CD4-positive, alpha-beta T cell (primary cell): ENCODE measurements around the gene PTX4. TPM values are rescaled to one million over a fixed set of nuclear protein-coding genes. Genes with fewer than 3 reads are reported as not detected.

Experiments used
- ATAC-seq: fragments of 200-7000 bp; cut with Tn5 transposase; one replicate; pipeline ENCODE4 v1.10.0; 2022; ENCODE audit warnings: mild to moderate bottlenecking; ENCODE audit not compliant: poor library complexity
- CTCF ChIA-PET: fragments of 350-600 bp; sonication (Branson Sonifier 250); formaldehyde crosslinking; loops from one replicate; lab custom pipeline; 2021; ENCODE audit warnings: antibody characterized with exemption, inconsistent platforms; lab: Charles Lee
- POLR2A ChIA-PET: fragments of 350-600 bp; sonication (Branson Sonifier 250); formaldehyde crosslinking; loops from one replicate; lab custom pipeline; 2021; ENCODE audit warnings: antibody characterized with exemption, inconsistent platforms; lab: Charles Lee
- DNase-seq, 14 experiments: peaks; one replicate each; pipeline ENCODE4 v3.0.0-alpha.2; 2013 to 2020; ENCODE audit warnings: mixed read lengths in 2 of 14
- H3K27ac ChIP-seq, 2 donors: one replicate each; pipeline versions ENCODE4 v1.5.1 to v1.7.0; 2013; ENCODE audit warnings: low read length in 2 of 2, low read depth in 1 of 2, mild to moderate bottlenecking in 1 of 2
- H3K27me3 ChIP-seq, 2 experiments: 1 replicate in 1 of 2; 2 replicates in 1 of 2; pipeline versions ENCODE4 v1.6.1 to v1.7.0; 2013; ENCODE audit warnings: low read length in 2 of 2, control low read depth in 1 of 2, mild to moderate bottlenecking in 1 of 2, moderate library complexity in 1 of 2; ENCODE audit not compliant: insufficient read depth in 2 of 2, control insufficient read depth in 1 of 2
- H3K36me3 ChIP-seq: one replicate; pipeline ENCODE4 v1.6.1; 2013; ENCODE audit warnings: low read length, control low read depth; ENCODE audit not compliant: insufficient read depth
- H3K4me1 ChIP-seq: one replicate; pipeline ENCODE4 v1.6.1; 2013; ENCODE audit warnings: low read length, control low read depth; ENCODE audit not compliant: insufficient read depth
- H3K4me3 ChIP-seq: one replicate; pipeline ENCODE4 v1.5.1; 2013; ENCODE audit warnings: mild to moderate bottlenecking, low read length, moderate library complexity
- H3K9me3 ChIP-seq, 2 experiments: 1 replicate in 1 of 2; 2 replicates in 1 of 2; pipeline versions ENCODE4 v1.6.1 to v1.7.0; 2013; ENCODE audit warnings: low read length in 2 of 2, mild to moderate bottlenecking in 2 of 2, control low read depth in 1 of 2, moderate library complexity in 1 of 2; ENCODE audit not compliant: control insufficient read depth in 1 of 2, insufficient read depth in 1 of 2
- H3K27ac Mint-ChIP-seq: one replicate; pipeline ENCODE4 v1.8.0; 2020; ENCODE audit warnings: mixed read lengths
- H3K27me3 Mint-ChIP-seq: one replicate; pipeline ENCODE4 v1.8.0; 2021; ENCODE audit warnings: mixed read lengths
- H3K36me3 Mint-ChIP-seq: one replicate; pipeline ENCODE4 v1.8.0; 2021; ENCODE audit warnings: low read depth, mixed read lengths
- H3K4me1 Mint-ChIP-seq: one replicate; pipeline ENCODE4 v1.8.0; 2021; ENCODE audit warnings: low read depth, mixed read lengths
- H3K4me3 Mint-ChIP-seq: one replicate; pipeline ENCODE4 v1.8.0; 2020; ENCODE audit warnings: mild to moderate bottlenecking, mixed read lengths
- H3K9me3 Mint-ChIP-seq: one replicate; pipeline ENCODE4 v1.8.0; 2020; ENCODE audit warnings: mixed read lengths
- intact Hi-C, 2 experiments: fragments of 100-400 bp; cut with DNase I in 1 of 2; cut with micrococcal nuclease in 1 of 2; formaldehyde crosslinking; loops; one replicate each; pipeline versions ENCODE4 v1.15.1 to v1.9.0; 2023 to 2025; cut with DNase I, micrococcal nuclease
- total RNA-seq, 174 experiments: library from RNA in 2 of 174; stranded (reverse) in 2 of 174; gene quantifications; one replicate each; pipeline ENCODE4 v1.2.3 and lab custom pipeline; 2021 to 2026
- TF ChIP-seq, protein P1 (sequence below): fragments of 200-600 bp; IDR thresholded peaks from one replicate; pipeline ENCODE4 v1.8.0; 2022; ENCODE audit warnings: antibody characterized with exemption, mild to moderate bottlenecking

The PTX4 gene
- total RNA-seq, 2 experiments from 2014 or later, result not detected

GRCh38 chr16:1509307-1510221 lies 20.8 kb upstream of the PTX4 start:
- DNase-seq (no peak), ATAC-seq (no peak)
- ChIA-PET CTCF (no interaction called here), POLR2A (no interaction called here)
- no peaks in the 10 kb centered on the region for H3K4me1 Mint-ChIP-seq
- H3K36me3 Mint-ChIP-seq, result peaks cover 13% of the 10 kb centered on the region
- intact Hi-C loops, result no loop called here
- no peak overlapping the region for H3K4me3 ChIP-seq
- TF ChIP-seq, protein P1, sequence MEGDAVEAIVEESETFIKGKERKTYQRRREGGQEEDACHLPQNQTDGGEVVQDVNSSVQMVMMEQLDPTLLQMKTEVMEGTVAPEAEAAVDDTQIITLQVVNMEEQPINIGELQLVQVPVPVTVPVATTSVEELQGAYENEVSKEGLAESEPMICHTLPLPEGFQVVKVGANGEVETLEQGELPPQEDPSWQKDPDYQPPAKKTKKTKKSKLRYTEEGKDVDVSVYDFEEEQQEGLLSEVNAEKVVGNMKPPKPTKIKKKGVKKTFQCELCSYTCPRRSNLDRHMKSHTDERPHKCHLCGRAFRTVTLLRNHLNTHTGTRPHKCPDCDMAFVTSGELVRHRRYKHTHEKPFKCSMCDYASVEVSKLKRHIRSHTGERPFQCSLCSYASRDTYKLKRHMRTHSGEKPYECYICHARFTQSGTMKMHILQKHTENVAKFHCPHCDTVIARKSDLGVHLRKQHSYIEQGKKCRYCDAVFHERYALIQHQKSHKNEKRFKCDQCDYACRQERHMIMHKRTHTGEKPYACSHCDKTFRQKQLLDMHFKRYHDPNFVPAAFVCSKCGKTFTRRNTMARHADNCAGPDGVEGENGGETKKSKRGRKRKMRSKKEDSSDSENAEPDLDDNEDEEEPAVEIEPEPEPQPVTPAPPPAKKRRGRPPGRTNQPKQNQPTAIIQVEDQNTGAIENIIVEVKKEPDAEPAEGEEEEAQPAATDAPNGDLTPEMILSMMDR, result no peak
- H3K9me3 ChIP-seq, result peaks cover 0 to 11% of the 10 kb centered on the region in 2 experiments
- H3K4me3 Mint-ChIP-seq, result no peak overlapping the region
- H3K27ac ChIP-seq, result no peak overlapping the region
- H3K27me3 ChIP-seq, result no peaks in the 10 kb centered on the region
- H3K4me1 ChIP-seq, result no peaks in the 10 kb centered on the region
- H3K27me3 Mint-ChIP-seq, result no peaks in the 10 kb centered on the region
- peaks cover 14% of the 10 kb centered on the region for H3K36me3 ChIP-seq
- H3K27ac Mint-ChIP-seq, result no peak overlapping the region
- peaks cover 1% of the 10 kb centered on the region for H3K9me3 Mint-ChIP-seq

DNA sequence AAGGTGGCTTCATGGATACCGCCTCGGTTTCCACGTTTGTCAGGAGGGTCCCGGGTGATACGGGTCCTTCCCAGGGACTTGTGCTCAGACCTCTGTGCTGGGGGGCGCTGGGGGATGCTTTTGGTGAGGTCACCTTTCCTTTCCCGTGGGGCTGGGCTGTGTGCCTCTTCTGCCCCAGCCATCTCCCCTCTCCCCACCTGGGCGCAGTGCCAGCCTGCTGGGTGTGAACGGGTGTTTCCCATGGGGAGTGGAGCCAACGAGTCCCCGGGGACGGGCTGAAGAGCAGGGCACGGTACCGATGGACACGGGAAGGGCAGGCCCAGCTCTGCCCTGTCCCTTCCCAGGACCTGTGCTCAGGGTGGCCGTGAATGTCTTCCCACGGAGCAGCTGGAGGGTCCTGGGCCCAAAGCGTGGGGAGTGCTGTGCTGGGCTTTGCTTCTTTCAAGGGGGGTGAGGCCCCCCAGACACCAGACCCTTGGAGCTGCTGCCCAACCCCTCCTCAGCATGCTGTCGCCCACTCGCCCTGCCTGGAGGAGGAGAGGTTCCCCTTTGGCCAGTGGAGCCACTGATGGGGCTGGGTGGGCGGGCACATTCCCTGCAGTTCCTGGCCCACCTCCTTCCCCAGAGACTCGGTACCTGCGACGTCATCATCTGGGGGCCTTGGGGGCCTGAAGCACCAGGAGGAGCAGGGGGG lies 19.9 kb upstream of the PTX4 start:
- H3K4me1 Mint-ChIP-seq, result no peaks in the 10 kb centered on the region
- Histone ChIP-seq H3K36me3 (peaks cover 17% of the 10 kb centered on the region), H3K4me3 (no peak overlapping the region), H3K27ac (no peak overlapping the region), H3K4me1 (no peaks in the 10 kb centered on the region), H3K9me3 (peaks cover 0 to 4% of the 10 kb centered on the region in 2 experiments), H3K27me3 (no peaks in the 10 kb centered on the region)
- peaks cover 14% of the 10 kb centered on the region for H3K36me3 Mint-ChIP-seq
- ChIA-PET POLR2A (no interaction called here), CTCF (no interaction called here)
- H3K4me3 Mint-ChIP-seq, result no peak overlapping the region
- TF ChIP-seq, protein P1, result no peak
- H3K9me3 Mint-ChIP-seq, result no peaks in the 10 kb centered on the region
- intact Hi-C loops, result no loop called here
- H3K27me3 Mint-ChIP-seq, result no peaks in the 10 kb centered on the region
- DNase-seq (no peak), ATAC-seq (no peak)
- no peak overlapping the region for H3K27ac Mint-ChIP-seq

DNA sequence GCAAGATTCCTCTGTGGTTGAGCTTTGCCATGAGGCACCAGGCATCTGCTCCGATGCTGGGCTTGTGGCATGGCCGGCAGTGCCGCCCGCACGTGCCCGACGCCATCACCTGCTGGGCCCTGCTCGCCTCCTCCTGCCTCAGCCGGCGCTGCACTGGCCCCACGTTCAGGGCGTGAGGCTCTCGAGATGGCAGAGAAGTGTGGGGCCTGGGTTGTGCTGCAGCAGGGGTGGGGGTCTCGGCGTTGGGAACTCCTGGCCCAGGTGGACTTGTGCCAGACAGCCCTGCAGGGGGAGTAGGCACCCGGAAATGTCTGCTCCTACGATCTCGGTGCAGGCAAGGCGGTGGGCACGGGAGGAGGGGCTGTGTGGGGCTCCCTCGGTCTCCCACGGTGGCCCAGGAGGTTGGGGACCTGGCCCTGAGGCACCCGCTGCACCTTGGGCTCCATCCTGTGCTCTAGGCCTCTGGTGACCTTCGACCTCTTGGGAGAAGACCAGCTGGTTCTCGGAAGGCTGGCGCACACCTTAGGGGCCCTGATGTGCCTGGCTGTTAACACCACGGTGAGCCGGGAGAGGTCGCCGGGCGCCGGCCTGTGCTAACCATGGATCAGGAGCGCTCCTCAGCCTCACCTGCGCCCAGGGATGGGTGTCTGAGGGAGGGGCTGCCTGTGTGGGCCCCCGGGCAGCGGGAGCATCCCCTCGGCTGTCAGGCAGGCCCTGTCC lies 17.9 kb upstream of the PTX4 start:
- ATAC-seq (no peak), DNase-seq (no peak)
- intact Hi-C loops, result no loop called here
- TF ChIP-seq, protein P1, result no peak
- no peaks in the 10 kb centered on the region for H3K4me1 Mint-ChIP-seq
- Histone ChIP-seq H3K4me3 (no peak overlapping the region), H3K9me3 (no peaks in the 10 kb centered on the region), H3K4me1 (no peaks in the 10 kb centered on the region), H3K27me3 (no peaks in the 10 kb centered on the region), H3K36me3 (peaks cover 36% of the 10 kb centered on the region), H3K27ac (no peak overlapping the region)
- H3K27ac Mint-ChIP-seq, result no peak overlapping the region
- H3K27me3 Mint-ChIP-seq, result no peaks in the 10 kb centered on the region
- POLR2A ChIA-PET, result no interaction called here
- H3K9me3 Mint-ChIP-seq, result no peaks in the 10 kb centered on the region
- peaks cover 16% of the 10 kb centered on the region for H3K36me3 Mint-ChIP-seq
- CTCF ChIA-PET, result no interaction called here
- no peak overlapping the region for H3K4me3 Mint-ChIP-seq
